Naive thymus-derived CD4-positive, alpha-beta T cell (primary cell): ENCODE results near the gene CRELD2. TPM values are rescaled to one million over a fixed set of nuclear protein-coding genes. Genes with fewer than 3 reads are reported as not detected.

Source experiments
- ATAC-seq: fragments of 150-1000 bp; cut with Tn5 transposase; 2 replicates; pipeline ENCODE4 v1.10.0; 2021; ENCODE audit warnings: mild to moderate bottlenecking, moderate library complexity
- CTCF ChIA-PET: fragments of 350-600 bp; sonication (Branson Sonifier 250); formaldehyde crosslinking; loops from one replicate; lab custom pipeline; 2021; ENCODE audit warnings: antibody characterized with exemption; lab: Charles Lee
- POLR2A ChIA-PET: fragments of 350-600 bp; sonication (Branson Sonifier 250); formaldehyde crosslinking; loops from one replicate; lab custom pipeline; 2021; ENCODE audit warnings: antibody characterized with exemption, inconsistent platforms; lab: Charles Lee
- DNase-seq, 9 donors: peaks; one replicate each; pipeline versions ENCODE4 v3.0.0 to v3.0.0-alpha.2; 2020 to 2022; ENCODE audit warnings: mixed read lengths in 1 of 9
- H3K27ac ChIP-seq: one replicate; pipeline ENCODE4 v1.7.0; 2013; ENCODE audit warnings: mild to moderate bottlenecking, low read depth, low read length, moderate library complexity
- H3K27me3 ChIP-seq, 2 donors: one replicate each; pipeline ENCODE4 v1.7.0; 2013; ENCODE audit warnings: low read length in 2 of 2, mild to moderate bottlenecking in 2 of 2, moderate library complexity in 2 of 2; ENCODE audit not compliant: control insufficient read depth in 2 of 2, insufficient read depth in 2 of 2
- H3K36me3 ChIP-seq, 3 experiments: 1 replicate in 2 of 3; 2 replicates in 1 of 3; pipeline ENCODE4 v1.7.0; 2013; ENCODE audit warnings: low read length in 3 of 3, mild to moderate bottlenecking in 3 of 3, moderate library complexity in 1 of 3; ENCODE audit not compliant: insufficient read depth in 3 of 3, control insufficient read depth in 2 of 3
- H3K4me1 ChIP-seq, 2 donors: one replicate each; pipeline ENCODE4 v1.7.0; 2013; ENCODE audit warnings: low read length in 2 of 2, mild to moderate bottlenecking in 2 of 2, moderate library complexity in 1 of 2; ENCODE audit not compliant: control insufficient read depth in 2 of 2, insufficient read depth in 2 of 2
- H3K4me3 ChIP-seq: 2 replicates; pipeline ENCODE4 v1.7.0; 2013; ENCODE audit warnings: mild to moderate bottlenecking, low read length
- H3K9me3 ChIP-seq, 3 experiments: 1 replicate in 2 of 3; 2 replicates in 1 of 3; pipeline ENCODE4 v1.7.0; 2013; ENCODE audit warnings: low read length in 3 of 3; ENCODE audit not compliant: control insufficient read depth in 2 of 3
- H3K27ac Mint-ChIP-seq, 9 donors: one replicate each; pipeline ENCODE4 v1.8.0; 2020 to 2022; ENCODE audit warnings: mixed read lengths in 9 of 9, mild to moderate bottlenecking in 8 of 9, moderate library complexity in 5 of 9, inconsistent platforms in 2 of 9
- H3K27me3 Mint-ChIP-seq, 5 donors: one replicate each; pipeline ENCODE4 v1.8.0; 2021 to 2022; ENCODE audit warnings: mixed read lengths in 5 of 5, mild to moderate bottlenecking in 1 of 5
- H3K36me3 Mint-ChIP-seq, 5 donors: one replicate each; pipeline ENCODE4 v1.8.0; 2020 to 2022; ENCODE audit warnings: mixed read lengths in 5 of 5, mild to moderate bottlenecking in 3 of 5, inconsistent platforms in 1 of 5
- H3K4me1 Mint-ChIP-seq, 7 donors: one replicate each; pipeline ENCODE4 v1.8.0; 2020 to 2022; ENCODE audit warnings: mixed read lengths in 7 of 7, mild to moderate bottlenecking in 3 of 7, inconsistent platforms in 1 of 7
- H3K4me3 Mint-ChIP-seq, 10 donors: one replicate each; pipeline ENCODE4 v1.8.0; 2020 to 2022; ENCODE audit warnings: mild to moderate bottlenecking in 10 of 10, mixed read lengths in 10 of 10, moderate library complexity in 6 of 10, inconsistent platforms in 2 of 10
- H3K9me3 Mint-ChIP-seq, 11 donors: one replicate each; pipeline ENCODE4 v1.8.0; 2020 to 2022; ENCODE audit warnings: mixed read lengths in 11 of 11, mild to moderate bottlenecking in 4 of 11, inconsistent platforms in 1 of 11, moderate library complexity in 1 of 11
- intact Hi-C, 2 donors: fragments of 100-400 bp; cut with micrococcal nuclease; formaldehyde crosslinking; loops; one replicate each; pipeline ENCODE4 v1.15.1; 2023
- polyA plus RNA-seq, 2 donors: library from polyadenylated mRNA; unstranded; fragments of 300-500 nt; fragmentation: Illumina TruSeq; gene quantifications; one replicate each; pipeline ENCODE4 v1.2.3, GENCODE V29; 2021
- total RNA-seq, 6 experiments: library from RNA in 5 of 6; stranded (reverse) in 5 of 6; gene quantifications; 1 replicate in 5 of 6; 2 replicates in 1 of 6; pipeline ENCODE4 v1.2.3 and lab custom pipeline; 2021 to 2026

Gene CRELD2
- total and polyA plus RNA-seq, 7 experiments from 2014 or later: 19.7 to 80.9 (median 30.7) TPM

GRCh38 chr22:49915610-49916009 is 2.8 kb upstream of the CRELD2 start:
- no peaks in the 10 kb centered on the region for H3K27me3 Mint-ChIP-seq
- Histone ChIP-seq H3K27ac (no peak overlapping the region), H3K9me3 (no peaks in the 10 kb centered on the region), H3K36me3 (peaks cover 0 to 42% (median 6%) of the 10 kb centered on the region in 3 experiments), H3K4me1 (peaks cover 11 to 20% of the 10 kb centered on the region in 2 donors), H3K4me3 (no peak overlapping the region), H3K27me3 (no peaks in the 10 kb centered on the region)
- POLR2A ChIA-PET: interaction anchor here (0.7 to 2.3 kb wide), 4 partner anchors 61 to 148 kb away, joined by 3 to 8 read pairs (median 3); no protein-coding TSS in a partner anchor
- DNase-seq: no peak
- peak overlapping the region in 3 of 10 donors; percentile 14 to 65 (median 47) for H3K4me3 Mint-ChIP-seq
- ATAC-seq: no peak
- peaks cover 0 to 9% (median 4%) of the 10 kb centered on the region in 5 donors for H3K36me3 Mint-ChIP-seq
- CTCF ChIA-PET: no interaction called here
- intact Hi-C loops: loop anchor here in 1 of 2 donors (5.0 kb wide), 1 partner anchor 277 kb away; no protein-coding TSS in a partner anchor
- no peak overlapping the region for H3K27ac Mint-ChIP-seq
- H3K4me1 Mint-ChIP-seq: peaks cover 0 to 31% (median 24%) of the 10 kb centered on the region in 7 donors
- H3K9me3 Mint-ChIP-seq: no peaks in the 10 kb centered on the region

- Histone ChIP-seq H3K27ac (peak overlapping the region; percentile 3), H3K27me3 (no peaks in the 10 kb centered on the region), H3K4me1 (peaks cover 11 to 20% of the 10 kb centered on the region in 2 donors), H3K36me3 (peaks cover 0 to 45% (median 6%) of the 10 kb centered on the region in 3 experiments), H3K9me3 (no peaks in the 10 kb centered on the region), H3K4me3 (peak overlapping the region; percentile 34)
- Mint-ChIP-seq H3K4me3 (peak overlapping the region; percentile 84 to 97 (median 88)), H3K36me3 (peaks cover 0 to 10% (median 4%) of the 10 kb centered on the region in 5 donors), H3K27me3 (no peaks in the 10 kb centered on the region), H3K9me3 (no peaks in the 10 kb centered on the region), H3K27ac (peak overlapping the region in 6 of 9 donors; percentile 32 to 95 (median 88)), H3K4me1 (peaks cover 0 to 35% (median 26%) of the 10 kb centered on the region in 7 donors)
- DNase-seq (no peak), ATAC-seq (no peak)
- ChIA-PET CTCF (interaction anchor here (0.7 kb wide), 1 partner anchor 15 kb away, joined by 5 read pairs; no protein-coding TSS in a partner anchor), POLR2A (interaction anchor here (0.6 to 2.3 kb wide), 5 partner anchors 23 to 226 kb away, joined by 3 to 8 read pairs (median 3); no protein-coding TSS in a partner anchor)
- intact Hi-C loops: loop anchor here in 1 of 2 donors (5.0 kb wide), 1 partner anchor 275 kb away; no protein-coding TSS in a partner anchor
Observed at GRCh38 chr22:49916831-49917230, 1.6 kb upstream of the CRELD2 start.

- ChIA-PET POLR2A (interaction anchor here (1.0 to 1.8 kb wide), 2 partner anchors 11 to 130 kb away, joined by 3 to 5 read pairs; no protein-coding TSS in a partner anchor), CTCF (interaction anchor here (0.7 to 1.0 kb wide), 2 partner anchors 152 to 1015 kb away, joined by 3 read pairs; no protein-coding TSS in a partner anchor)
- ATAC-seq (no peak), DNase-seq (no peak)
- H3K4me1 Mint-ChIP-seq: peaks cover 0 to 32% (median 26%) of the 10 kb centered on the region in 7 donors
- intact Hi-C loops: loop anchor here (1.0 to 5.0 kb wide), 10 partner anchors 17 to 273 kb away; partner anchors contain the start of genes PIM3 (in 2 of the 2), ZBED4 (in 2 of the 2) and BRD1 (in 1 of the 2)
- H3K27ac Mint-ChIP-seq: peak overlapping the region in 6 of 9 donors; percentile 48 to 83 (median 66)
- peaks cover 11 to 20% of the 10 kb centered on the region in 2 donors for H3K4me1 ChIP-seq
- no peaks in the 10 kb centered on the region for H3K9me3 ChIP-seq
- H3K4me3 Mint-ChIP-seq: peak overlapping the region; percentile 67 to 88 (median 83)
- peaks cover 0 to 10% (median 0%) of the 10 kb centered on the region in 5 donors for H3K36me3 Mint-ChIP-seq
- H3K4me3 ChIP-seq: peak overlapping the region; percentile 96
- peak overlapping the region; percentile 97 for H3K27ac ChIP-seq
- no peaks in the 10 kb centered on the region for H3K27me3 ChIP-seq
- H3K36me3 ChIP-seq: peaks cover 0 to 21% (median 0%) of the 10 kb centered on the region in 3 experiments
- H3K27me3 Mint-ChIP-seq: no peaks in the 10 kb centered on the region
- no peaks in the 10 kb centered on the region for H3K9me3 Mint-ChIP-seq
Observed at GRCh38 chr22:49918911-49919881, 762 bp downstream of the CRELD2 start.

- ChIA-PET CTCF (interaction anchor here (0.6 to 1.4 kb wide), 2 partner anchors 9 to 153 kb away, joined by 3 read pairs; no protein-coding TSS in a partner anchor), POLR2A (no interaction called here)
- no peak overlapping the region for H3K4me3 ChIP-seq
- intact Hi-C loops: no loop called here
- peaks cover 20 to 30% of the 10 kb centered on the region in 2 donors for H3K4me1 ChIP-seq
- peak overlapping the region in 2 of 9 donors; percentile 48 to 78 for H3K27ac Mint-ChIP-seq
- no peak overlapping the region for H3K27ac ChIP-seq
- H3K4me1 Mint-ChIP-seq: peaks cover 10 to 38% (median 35%) of the 10 kb centered on the region in 7 donors
- H3K4me3 Mint-ChIP-seq: peak overlapping the region in 7 of 10 donors; percentile 33 to 88 (median 49)
- H3K27me3 Mint-ChIP-seq: no peaks in the 10 kb centered on the region
- peaks cover 0 to 3% (median 0%) of the 10 kb centered on the region in 11 donors for H3K9me3 Mint-ChIP-seq
- no peaks in the 10 kb centered on the region for H3K27me3 ChIP-seq
- H3K36me3 ChIP-seq: peaks cover 0 to 20% (median 0%) of the 10 kb centered on the region in 3 experiments
- H3K36me3 Mint-ChIP-seq: peaks cover 0 to 16% (median 0%) of the 10 kb centered on the region in 5 donors
- ATAC-seq: no peak
- no peak for DNase-seq
- H3K9me3 ChIP-seq: no peaks in the 10 kb centered on the region
Observed at GRCh38 chr22:49920859-49921258, 2.4 kb downstream of the CRELD2 start.

- Histone ChIP-seq H3K27me3 (no peaks in the 10 kb centered on the region), H3K36me3 (peaks cover 0 to 20% (median 0%) of the 10 kb centered on the region in 3 experiments), H3K9me3 (no peaks in the 10 kb centered on the region), H3K27ac (no peak overlapping the region), H3K4me3 (no peak overlapping the region), H3K4me1 (peaks cover 23 to 32% of the 10 kb centered on the region in 2 donors)
- Mint-ChIP-seq H3K4me1 (peaks cover 15 to 40% (median 37%) of the 10 kb centered on the region in 7 donors), H3K9me3 (peaks cover 0 to 3% (median 0%) of the 10 kb centered on the region in 11 donors), H3K36me3 (peaks cover 0 to 20% (median 0%) of the 10 kb centered on the region in 5 donors), H3K27ac (no peak overlapping the region), H3K4me3 (peak overlapping the region in 1 of 10 donors; percentile 61), H3K27me3 (no peaks in the 10 kb centered on the region)
- POLR2A ChIA-PET: no interaction called here
- ATAC-seq (no peak), DNase-seq (no peak)
- CTCF ChIA-PET: interaction anchor here (0.8 to 1.4 kb wide), 2 partner anchors 74 to 154 kb away, joined by 3 read pairs; no protein-coding TSS in a partner anchor
- intact Hi-C loops: no loop called here
Observed at GRCh38 chr22:49921508-49922278, 3.3 kb downstream of the CRELD2 start.
